Endothelial cell of umbilical vein (primary cell): ENCODE results near the gene FBXL13. TPM values are rescaled to one million over a fixed set of nuclear protein-coding genes. Genes with fewer than 3 reads are reported as not detected.

Experiments
- BruUV-seq: library from RNA; stranded (reverse); fragments of 400-500 nt; replicated peaks from 2 replicates; lab custom pipeline; 2021; lab: Mats Ljungman, UMichigan
- CTCF ChIA-PET: fragments of 300-600, 350-600 bp; sonication (Branson Sonifier 250); formaldehyde crosslinking; loops from one replicate; lab custom pipeline; 2021; ENCODE audit warnings: antibody characterized with exemption, inconsistent platforms; lab: Charles Lee
- POLR2A ChIA-PET: fragments of 300-600, 350-600 bp; sonication (Branson Sonifier 250); formaldehyde crosslinking; loops from one replicate; lab custom pipeline; 2021; ENCODE audit warnings: antibody characterized with exemption, inconsistent platforms; lab: Charles Lee
- DNase-seq: peaks from one replicate; pipeline ENCODE4 v3.0.0-alpha.2; 2011; ENCODE audit warnings: low read depth, low spot score
- FAIRE-seq: peaks from 2 replicates; lab custom pipeline; 2011; peaks lifted over from hg19 to GRCh38; lab: Jason Lieb, UNC
- H2AFZ ChIP-seq: 2 replicates; pipeline ENCODE4 v1.6.0; 2012; ENCODE audit warnings: low read depth, low read length, control low read depth, inconsistent platforms
- H3K27ac ChIP-seq: 2 replicates; pipeline ENCODE4 v1.5.1; 2011; ENCODE audit warnings: low read depth, mild to moderate bottlenecking, control low read depth, low read length, moderate library complexity; ENCODE audit not compliant: insufficient read depth
- H3K27me3 ChIP-seq, 2 experiments: 2 replicates each; pipeline versions ENCODE4 v1.6.0 to v1.6.1; 2011; ENCODE audit warnings: low read length in 2 of 2, mixed read lengths in 1 of 2; ENCODE audit not compliant: control insufficient read depth in 2 of 2, insufficient read depth in 2 of 2
- H3K36me3 ChIP-seq, 2 experiments: 2 replicates in 1 of 2; 3 replicates in 1 of 2; pipeline ENCODE4 v1.5.1; 2011; ENCODE audit warnings: low read length in 2 of 2, mild to moderate bottlenecking in 1 of 2, moderate library complexity in 1 of 2; ENCODE audit not compliant: control insufficient read depth in 2 of 2, insufficient read depth in 2 of 2; ENCODE audit errors: extremely low read depth in 1 of 2
- H3K4me1 ChIP-seq: 3 replicates; pipeline ENCODE4 v1.5.1; 2011; ENCODE audit warnings: mild to moderate bottlenecking, low read length; ENCODE audit not compliant: control insufficient read depth, insufficient read depth; ENCODE audit errors: extremely low read depth
- H3K4me2 ChIP-seq: 2 replicates; pipeline ENCODE4 v1.6.1; 2011; ENCODE audit warnings: low read length, control low read depth, mixed read lengths; ENCODE audit not compliant: insufficient read depth
- H3K4me3 ChIP-seq, 3 experiments: fragments of 200-600 bp in 1 of 3; sonication (generic), shearing (Covaris generic) in 1 of 3; replicated peaks in 1 of 3; 2 replicates each; pipeline ENCODE4 v1.5.1; 2011 to 2016; ENCODE audit warnings: control low read depth in 3 of 3, low read length in 3 of 3, mild to moderate bottlenecking in 2 of 3, inconsistent platforms in 1 of 3, low read depth in 1 of 3, moderate library complexity in 1 of 3; ENCODE audit not compliant: insufficient read depth in 1 of 3
- H3K79me2 ChIP-seq: 2 replicates; pipeline ENCODE4 v1.6.0; 2012; ENCODE audit warnings: low read length, inconsistent platforms; ENCODE audit not compliant: control insufficient read depth, insufficient read depth
- H3K9ac ChIP-seq: replicated peaks from 2 replicates; pipeline ENCODE3; 2011; ENCODE audit warnings: low read length, control low read depth; ENCODE audit not compliant: insufficient read depth; ENCODE audit errors: extremely low read depth
- H3K9me1 ChIP-seq: replicated peaks from 3 replicates; pipeline ENCODE4 v1.6.0; 2011; ENCODE audit warnings: mild to moderate bottlenecking, low read length; ENCODE audit not compliant: control insufficient read depth, insufficient read depth; ENCODE audit errors: extremely low read depth
- H3K9me3 ChIP-seq: replicated peaks from 2 replicates; pipeline ENCODE4 v1.5.1; 2012; ENCODE audit warnings: low read length, inconsistent platforms; ENCODE audit not compliant: control insufficient read depth, insufficient read depth
- H4K20me1 ChIP-seq: replicated peaks from 2 replicates; pipeline ENCODE3; 2011; ENCODE audit warnings: mild to moderate bottlenecking, low read length; ENCODE audit not compliant: control insufficient read depth, insufficient read depth; ENCODE audit errors: extremely low read depth
- CTCF ChIP-seq, 2 donors: IDR thresholded peaks; 1 replicate in 1 of 2; 2 replicates in 1 of 2; pipeline ENCODE4 v1.5.1; 2011; ENCODE audit warnings: low read length in 2 of 2, mild to moderate bottlenecking in 2 of 2, moderate library complexity in 2 of 2, control low read depth in 1 of 2, inconsistent platforms in 1 of 2, low read depth in 1 of 2; ENCODE audit not compliant: insufficient read depth in 1 of 2; ENCODE audit errors: extremely low read depth in 1 of 2
- EZH2 ChIP-seq: IDR thresholded peaks from 2 replicates; pipeline ENCODE4 v1.6.1; 2012; ENCODE audit warnings: borderline replicate concordance, low read depth, mild to moderate bottlenecking, moderate library complexity, low read length, inconsistent platforms; ENCODE audit not compliant: severe bottlenecking
- FOS ChIP-seq: IDR thresholded peaks from 2 replicates; pipeline ENCODE4 v1.6.1; 2011; ENCODE audit warnings: mild to moderate bottlenecking, low read length, moderate library complexity, borderline replicate concordance; ENCODE audit not compliant: insufficient read depth
- GATA2 ChIP-seq: IDR thresholded peaks from 2 replicates; pipeline ENCODE4 v1.7.0; 2011; ENCODE audit warnings: low read depth, mild to moderate bottlenecking, moderate library complexity, mixed read lengths, low read length; ENCODE audit not compliant: insufficient read length, insufficient read depth
- JUN ChIP-seq: IDR thresholded peaks from 2 replicates; pipeline ENCODE4 v1.6.1; 2011; ENCODE audit warnings: borderline replicate concordance, low read depth; ENCODE audit not compliant: insufficient read length, insufficient read depth
- MYC ChIP-seq: IDR thresholded peaks from one replicate; pipeline ENCODE4 v1.6.1; 2011; ENCODE audit warnings: mild to moderate bottlenecking, low read depth, low read length
- dilution Hi-C: fragments of 300-500 bp; cut with MboI; formaldehyde crosslinking; loops from one replicate; pipeline ENCODE4 v1.15.0; 2019; ENCODE audit warnings: low sequenced_read_pairs; ENCODE audit not compliant: extremely low pct_ligation_motif_present
- intact Hi-C: fragments of 100-400 bp; cut with micrococcal nuclease; formaldehyde crosslinking; loops from one replicate; pipeline ENCODE4 v1.10.0; 2022
- polyA plus RNA-seq, 4 experiments: library from polyadenylated mRNA; depleted of rRNA in 3 of 4; stranded (reverse) in 3 of 4; unstranded in 1 of 4; fragments of >200 nt; gene quantifications; 2 replicates each; pipeline versions ENCODE4 v1.2.1 to v1.2.3, GENCODE V29; 2011 to 2012; ENCODE audit warnings: missing spikeins in 1 of 4
- total RNA-seq: library from RNA; stranded (reverse); gene quantifications from 2 replicates; pipeline ENCODE4 v1.2.3, GENCODE V29; 2021

Gene FBXL13
- total and polyA plus RNA-seq, 2 donors (not counting 3 experiments of a cell fraction or from before 2014, with no cell fraction given) = 3.9 to 4.6 TPM

GRCh38 chr7:103003004-103003403, 71.6 kb downstream of the FBXL13 start:
- no peaks in the 10 kb centered on the region for H3K9me1 ChIP-seq
- H3K27ac ChIP-seq = no peak overlapping the region
- H3K36me3 ChIP-seq = no peaks in the 10 kb centered on the region
- ChIA-PET CTCF (interaction anchor here (1.6 kb wide), 1 partner anchor 59 kb away, joined by 4 read pairs; no protein-coding TSS in a partner anchor), POLR2A (no interaction called here)
- no peak for DNase-seq
- H3K79me2 ChIP-seq = no peaks in the 10 kb centered on the region
- H2AFZ ChIP-seq = no peak overlapping the region
- H3K27me3 ChIP-seq = no peaks in the 10 kb centered on the region
- no peak overlapping the region for H3K9ac ChIP-seq
- TF ChIP-seq CTCF (IDR thresholded peaks at IDR 0.05; ENCODE audit: extremely low read depth in 1 of 2, insufficient read depth in 1 of 2, low read depth in 1 of 2, low read length in 2 of 2) (no peak), GATA2 (no peak), JUN (no peak), EZH2 (no peak), FOS (no peak)
- dilution Hi-C loops (no loop called here), intact Hi-C loops (no loop called here)
- H4K20me1 ChIP-seq = no peaks in the 10 kb centered on the region
- no peak overlapping the region for H3K4me3 ChIP-seq
- no peak for FAIRE-seq
- H3K4me1 ChIP-seq = no peaks in the 10 kb centered on the region
- H3K9me3 ChIP-seq = no peaks in the 10 kb centered on the region
- BruUV-seq = no TSS peak
- no peak overlapping the region for H3K4me2 ChIP-seq

DNA sequence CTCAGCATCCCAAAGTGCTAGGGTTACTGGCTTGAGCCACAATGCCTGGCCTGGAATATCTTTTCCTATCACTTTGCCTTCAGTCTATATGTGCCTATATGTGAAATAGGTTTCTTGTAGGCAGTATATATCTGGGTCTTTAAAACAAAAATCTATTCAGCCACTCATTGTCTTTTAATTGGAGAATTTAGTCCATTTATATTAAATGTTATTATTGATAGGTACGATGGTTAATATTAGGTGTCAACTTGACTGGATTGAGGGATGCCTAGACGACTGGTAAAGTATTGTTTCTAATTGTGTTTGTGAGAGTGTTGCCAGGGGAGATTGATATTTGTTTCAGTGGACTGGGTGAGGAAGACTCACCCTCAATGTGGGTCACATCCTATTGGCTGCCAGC, 73.4 kb downstream of the FBXL13 start:
- Histone ChIP-seq H3K27me3 (no peaks in the 10 kb centered on the region), H3K4me3 (no peak overlapping the region), H3K9ac (no peak overlapping the region), H3K79me2 (no peaks in the 10 kb centered on the region), H3K4me1 (no peaks in the 10 kb centered on the region), H3K27ac (no peak overlapping the region), H4K20me1 (no peaks in the 10 kb centered on the region), H2AFZ (no peak overlapping the region), H3K9me3 (no peaks in the 10 kb centered on the region), H3K4me2 (no peak overlapping the region), H3K9me1 (no peaks in the 10 kb centered on the region), H3K36me3 (no peaks in the 10 kb centered on the region)
- TF ChIP-seq MYC (no peak), FOS (no peak)
- intact Hi-C loops = no loop called here
- POLR2A ChIA-PET = no interaction called here
- dilution Hi-C loops = no loop called here
- BruUV-seq = no TSS peak
- CTCF ChIA-PET = no interaction called here
- no peak for DNase-seq
- no peak for FAIRE-seq
